GM21786 (cell line): ENCODE results near the gene DNAJB8.

Experiments
- ATAC-seq: cut with Tn5 transposase; IDR thresholded peaks from one replicate; pipeline ENCODE4 v1.9.1; 2021; ENCODE audit not compliant: unreplicated experiment

The DNAJB8 gene

GRCh38 chr3:128495435-128495970 lies 28.8 kb upstream of the DNAJB8 start:
- ATAC-seq, result no peak

DNA sequence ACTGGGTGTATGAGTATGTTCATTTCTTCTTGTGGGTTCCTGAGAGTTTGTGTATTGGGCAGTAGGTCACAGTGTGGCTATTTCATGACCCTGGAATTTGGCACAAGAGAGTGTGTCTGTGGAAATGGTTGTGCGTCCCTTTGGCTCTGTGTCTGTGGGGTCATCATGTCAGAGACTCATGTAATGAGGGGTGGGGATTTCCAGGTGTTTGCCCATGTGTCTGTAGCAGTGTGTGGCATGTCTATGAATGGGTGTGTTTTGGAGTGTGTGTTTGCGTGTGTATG lies 27.6 kb upstream of the DNAJB8 start:
- no peak for ATAC-seq

- ATAC-seq, result no peak
Observed at GRCh38 chr3:128493570-128494366, 27.1 kb upstream of the DNAJB8 start.

GRCh38 chr3:128492671-128493569 lies 26.2 kb upstream of the DNAJB8 start, which contains the start of gene GATA2:
TSS of gene GATA2 (minus strand) at chr3:128493201. CDS start at chr3:128487031, 6,170 bp downstream.
- no peak for ATAC-seq

- ATAC-seq, result no peak
Observed at GRCh38 chr3:128491941-128492670, 25.4 kb upstream of the DNAJB8 start.

GRCh38 chr3:128491691-128491940 lies 24.9 kb upstream of the DNAJB8 start:
- ATAC-seq, result no peak

DNA sequence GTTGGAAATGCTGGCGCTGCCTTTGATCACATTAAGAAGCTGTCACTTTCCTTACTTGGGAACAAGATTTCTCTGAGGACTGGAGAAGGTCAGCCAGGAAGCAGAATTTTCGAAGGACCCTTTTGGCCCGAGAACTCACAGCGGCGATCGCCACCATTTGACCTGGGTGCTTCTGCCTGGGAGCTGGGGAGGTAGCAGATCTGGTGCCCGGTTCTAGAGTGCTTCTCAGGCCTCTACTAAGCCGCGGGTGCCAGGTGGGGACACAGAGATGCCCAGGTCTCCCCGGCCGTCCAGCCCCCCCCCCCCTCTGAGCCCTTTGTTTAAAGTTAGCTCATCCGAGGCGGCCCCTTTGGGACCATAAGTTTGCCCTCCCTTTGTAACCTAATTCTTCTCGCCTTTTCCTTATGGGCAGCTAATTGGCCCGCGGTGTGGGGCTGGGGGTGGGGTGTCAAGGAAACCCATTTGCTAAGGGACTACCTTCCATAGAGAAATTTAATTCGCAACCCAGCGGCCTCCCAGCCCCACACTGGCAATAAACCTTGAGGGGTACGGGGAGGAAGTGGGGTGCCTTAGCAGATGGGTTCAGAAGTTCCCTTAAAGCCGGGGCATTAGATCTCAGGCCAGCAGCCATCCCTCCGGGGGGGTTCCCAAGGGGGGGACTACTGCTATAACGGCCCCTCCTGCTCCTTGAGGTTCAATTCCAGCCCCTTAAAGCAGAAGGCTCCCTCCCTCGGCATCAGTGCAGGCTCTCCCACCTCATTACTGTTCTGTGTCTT lies 24.4 kb upstream of the DNAJB8 start:
- no peak for ATAC-seq

GRCh38 chr3:128490650-128490914 lies 23.9 kb upstream of the DNAJB8 start:
- ATAC-seq, result no peak

GRCh38 chr3:128489927-128490649 lies 23.4 kb upstream of the DNAJB8 start:
- ATAC-seq, result no peak

DNA sequence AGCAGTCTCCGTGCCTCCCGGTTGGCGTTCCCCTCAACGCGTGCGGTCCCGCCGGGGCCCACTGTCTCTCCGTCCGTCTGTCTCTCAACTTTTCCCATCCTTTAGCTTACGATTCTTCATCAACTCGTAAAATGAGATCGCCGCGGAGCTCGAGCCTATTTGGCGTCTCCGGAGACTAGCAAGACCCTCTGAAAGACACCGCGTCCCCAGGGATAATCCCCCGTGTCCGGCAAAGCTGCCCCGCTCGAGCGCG lies 22.9 kb upstream of the DNAJB8 start:
- no peak for ATAC-seq

DNA sequence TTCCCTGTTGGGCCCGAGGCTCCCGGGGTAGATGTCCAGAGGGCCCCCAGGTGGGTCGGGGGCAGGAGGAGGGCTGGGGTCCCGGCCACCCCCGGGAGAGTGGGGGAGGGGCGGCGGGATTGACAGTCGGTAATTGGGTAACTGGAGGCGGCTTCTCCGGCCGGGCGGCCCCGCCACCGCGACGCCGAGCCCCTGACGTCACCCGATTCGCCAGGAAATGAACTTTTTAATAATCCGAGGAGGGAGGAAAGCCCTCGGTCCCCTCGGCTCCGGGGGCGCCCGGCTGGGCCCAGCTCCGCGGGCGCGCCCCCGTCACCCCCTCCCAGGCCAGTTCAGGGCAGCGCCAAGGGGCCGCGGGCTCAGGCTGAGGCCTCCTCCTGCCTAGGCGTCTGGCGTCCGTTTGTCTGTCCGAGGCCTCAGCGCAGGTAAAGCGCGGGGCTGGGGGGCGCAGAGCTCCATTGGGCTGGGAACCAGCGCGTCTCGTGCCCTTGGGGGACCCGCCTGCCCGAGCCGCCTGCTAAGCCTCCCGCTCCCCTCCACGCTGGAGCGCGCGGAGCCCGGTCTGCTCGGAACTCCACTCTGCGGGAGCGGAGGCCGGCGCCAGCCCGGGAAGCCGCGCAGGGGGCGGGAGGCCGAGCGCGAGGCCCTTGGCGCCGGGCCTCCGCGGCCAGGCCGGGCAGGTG lies 22.4 kb upstream of the DNAJB8 start:
- no peak for ATAC-seq

DNA sequence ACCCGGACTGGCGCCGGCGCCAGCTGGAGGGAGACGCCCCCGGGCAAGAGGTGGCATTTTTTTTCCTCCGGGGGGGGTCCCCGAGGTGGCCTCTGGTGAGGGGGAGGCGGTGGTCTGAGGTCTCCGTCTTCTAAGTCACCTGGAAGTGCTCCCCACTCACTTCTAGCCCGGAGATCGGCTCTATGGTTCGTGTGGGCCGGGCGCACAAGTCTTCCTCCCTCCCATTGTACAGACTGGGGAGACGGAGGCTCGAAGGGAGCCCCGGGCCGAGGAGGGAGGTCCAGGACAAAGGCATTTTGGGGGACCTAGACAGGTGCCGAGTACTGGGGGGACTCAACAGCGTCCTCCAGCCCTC lies 21.9 kb upstream of the DNAJB8 start:
- ATAC-seq, result no peak

GRCh38 chr3:128487813-128488635 lies 21.3 kb upstream of the DNAJB8 start:
- ATAC-seq, result no peak

GRCh38 chr3:128487538-128487812 lies 20.8 kb upstream of the DNAJB8 start:
- no peak for ATAC-seq

- ATAC-seq, result no peak
Observed at GRCh38 chr3:128486681-128487537, 20.2 kb upstream of the DNAJB8 start.

DNA sequence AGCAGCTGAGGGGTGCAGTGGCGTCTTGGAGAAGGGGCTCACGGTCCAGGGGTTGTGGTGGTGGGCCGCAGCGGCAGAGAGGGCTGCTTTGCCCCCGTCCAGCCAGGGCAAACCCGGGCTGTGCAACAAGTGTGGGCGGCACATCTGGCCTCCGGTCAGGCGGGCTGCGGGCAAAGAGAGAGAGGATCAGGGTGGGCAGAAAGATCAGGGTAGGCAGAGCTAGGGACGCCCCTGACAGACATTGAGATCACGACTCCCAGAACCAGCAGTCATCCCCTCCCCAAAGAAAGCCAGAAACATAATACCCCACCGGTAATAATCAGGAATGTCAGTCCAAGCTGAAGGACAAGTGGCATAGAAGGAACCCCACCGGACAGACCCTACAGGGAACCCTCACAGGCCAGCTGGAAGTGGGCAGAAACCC lies 19.5 kb upstream of the DNAJB8 start:
- no peak for ATAC-seq

GRCh38 chr3:128485282-128486204 lies 18.9 kb upstream of the DNAJB8 start:
- ATAC-seq, result no peak
